ENCODE results near the gene ATF6. TPM values are rescaled to one million over a fixed set of nuclear protein-coding genes. Genes with fewer than 3 reads are reported as not detected.

The ATF6 gene
- total and polyA plus RNA-seq, 2 of the 4 experiments (the other 2 are of a cell fraction), result 12.2 to 17.6 TPM

GRCh38 chr1:161839591-161839990 lies 73.5 kb downstream of the ATF6 start:
- H3K27me3 ChIP-seq (ENCODE audit: control insufficient read depth, insufficient read depth, low read length), result no peaks in the 10 kb centered on the region
- in situ Hi-C loops (cut with MboI; ENCODE audit: low sequenced_read_pairs) (no loop called here), intact Hi-C loops (cut with micrococcal nuclease) (no loop called here), dilution Hi-C loops (cut with HindIII; ENCODE audit: low sequenced_read_pairs, unreplicated experiment) (no loop called here)
- no peak overlapping the region for H2BK5ac ChIP-seq (ENCODE audit: low read depth, low read length, poor library complexity, severe bottlenecking)
- no peak overlapping the region for H2AK5ac ChIP-seq (ENCODE audit: low read depth, low read length)
- CTCF ChIA-PET, result no interaction called here
- no peak overlapping the region for H3K9ac ChIP-seq (ENCODE audit: low read depth, low read length)
- no peak overlapping the region for H4K5ac ChIP-seq (ENCODE audit: low read depth, low read length)
- H2BK15ac ChIP-seq (ENCODE audit: low read depth, low read length), result no peak overlapping the region
- BruUV-seq (replicated peaks), result no TSS peak
- no peak for DNase-seq
- no peak overlapping the region for H3K56ac ChIP-seq (ENCODE audit: extremely low read depth, insufficient read depth, low read length)
- H3K79me1 ChIP-seq (ENCODE audit: low read depth in 1 of 2, low read length in 2 of 2), result no peaks in the 10 kb centered on the region; a peak in 2 of 4 replicates
- no peak overlapping the region for H2BK20ac ChIP-seq (ENCODE audit: low read depth, low read length)
- no peak overlapping the region for H2BK120ac ChIP-seq (ENCODE audit: low read depth, low read length)
- TF ChIP-seq MXI1 (IDR thresholded peaks at IDR 0.05; ENCODE audit: borderline replicate concordance, low read depth, low read length) (no peak), MAFK (IDR thresholded peaks at IDR 0.05; ENCODE audit: low read depth, low read length) (no peak), POLR2A (IDR thresholded peaks at IDR 0.05; ENCODE audit: low read depth, low read length) (no peak), MAZ (IDR thresholded peaks at IDR 0.05; ENCODE audit: borderline replicate concordance, low read depth, low read length) (no peak), RFX5 (IDR thresholded peaks at IDR 0.05; ENCODE audit: low read depth, low read length) (no peak), NFE2L2 (IDR thresholded peaks at IDR 0.05; ENCODE audit: low read depth, low read length) (no peak)
- no peaks in the 10 kb centered on the region for H3K9me1 ChIP-seq (ENCODE audit: insufficient read depth, low read length)
- no peak overlapping the region for H3K4ac ChIP-seq (ENCODE audit: low read depth, low read length)
- H3K18ac ChIP-seq (ENCODE audit: low read depth, low read length), result no peak overlapping the region
- H3K4me3 ChIP-seq (ENCODE audit: insufficient read depth, low read depth, low read length), result no peak overlapping the region
- no peaks in the 10 kb centered on the region for H3K36me3 ChIP-seq (ENCODE audit: control insufficient read depth, insufficient read depth, low read length)
- no peaks in the 10 kb centered on the region for H4K20me1 ChIP-seq (ENCODE audit: insufficient read depth, low read length)
- POLR2A ChIA-PET (ENCODE audit: unreplicated experiment), result no interaction called here
- H4K8ac ChIP-seq (ENCODE audit: low read depth in 2 of 2, low read length in 2 of 2), result no peak overlapping the region
- no peak overlapping the region for H3K4me2 ChIP-seq (ENCODE audit: low read depth, low read length)
- no CpG with 5 or more reads among the region's 2 CpGs for WGBS, 2 experiments (ENCODE audit: extremely low coverage in 2 of 2, insufficient read length in 1 of 2)
- no peak overlapping the region for H2AK9ac ChIP-seq (replicated peaks; ENCODE audit: low read depth, low read length, poor library complexity)
- no peak overlapping the region for H3K14ac ChIP-seq (replicated peaks; ENCODE audit: low read depth, low read length)
- no peak overlapping the region for H3K23ac ChIP-seq (ENCODE audit: low read depth, low read length)
- no peak overlapping the region for H4K91ac ChIP-seq (ENCODE audit: insufficient read depth, low read depth, low read length)
- no peak overlapping the region for H2AFZ ChIP-seq (replicated peaks; ENCODE audit: low read length, poor library complexity)
- ATAC-seq (ENCODE audit: low read depth), result no peak
- no peaks in the 10 kb centered on the region for H3K9me3 ChIP-seq (ENCODE audit: control insufficient read depth, insufficient read depth, low read length)
- peaks cover 3% of the 10 kb centered on the region for H3K4me1 ChIP-seq (ENCODE audit: control insufficient read depth, insufficient read depth, low read length)
- H3K27ac ChIP-seq (ENCODE audit: insufficient read depth, low read length), result no peak overlapping the region
